ENCODE data around the gene DEFB128.

DNA sequence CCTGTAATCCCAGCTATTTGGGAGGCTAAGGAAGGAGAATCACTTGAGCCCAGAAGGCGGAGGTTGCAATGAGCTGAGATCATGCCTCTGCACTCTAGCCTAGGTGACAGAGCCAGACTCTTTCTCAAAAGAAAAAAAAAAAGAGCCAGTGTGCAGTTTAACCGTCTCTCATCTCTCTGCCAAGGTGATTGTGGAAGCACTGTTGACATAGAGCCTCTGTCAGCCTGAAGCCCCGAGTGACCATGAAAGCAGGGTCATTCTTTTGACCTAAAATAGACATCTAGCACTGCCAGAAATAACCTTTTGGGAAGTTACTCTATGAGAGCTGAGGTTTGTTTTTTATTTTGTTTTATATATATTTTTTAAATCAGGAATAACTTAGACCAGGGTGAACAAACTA, 24.9 kb downstream of the DEFB128 start:
- TF ChIP-seq, protein P1, sequence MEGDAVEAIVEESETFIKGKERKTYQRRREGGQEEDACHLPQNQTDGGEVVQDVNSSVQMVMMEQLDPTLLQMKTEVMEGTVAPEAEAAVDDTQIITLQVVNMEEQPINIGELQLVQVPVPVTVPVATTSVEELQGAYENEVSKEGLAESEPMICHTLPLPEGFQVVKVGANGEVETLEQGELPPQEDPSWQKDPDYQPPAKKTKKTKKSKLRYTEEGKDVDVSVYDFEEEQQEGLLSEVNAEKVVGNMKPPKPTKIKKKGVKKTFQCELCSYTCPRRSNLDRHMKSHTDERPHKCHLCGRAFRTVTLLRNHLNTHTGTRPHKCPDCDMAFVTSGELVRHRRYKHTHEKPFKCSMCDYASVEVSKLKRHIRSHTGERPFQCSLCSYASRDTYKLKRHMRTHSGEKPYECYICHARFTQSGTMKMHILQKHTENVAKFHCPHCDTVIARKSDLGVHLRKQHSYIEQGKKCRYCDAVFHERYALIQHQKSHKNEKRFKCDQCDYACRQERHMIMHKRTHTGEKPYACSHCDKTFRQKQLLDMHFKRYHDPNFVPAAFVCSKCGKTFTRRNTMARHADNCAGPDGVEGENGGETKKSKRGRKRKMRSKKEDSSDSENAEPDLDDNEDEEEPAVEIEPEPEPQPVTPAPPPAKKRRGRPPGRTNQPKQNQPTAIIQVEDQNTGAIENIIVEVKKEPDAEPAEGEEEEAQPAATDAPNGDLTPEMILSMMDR (IDR thresholded peaks at IDR 0.05), result no peak
- TF ChIP-seq POLR2A (IDR thresholded peaks at IDR 0.05), result no peak
